Measurements from ENCODE around the gene BMF.

BMF gene

GRCh38 chr15:40052604-40053003 is 56.1 kb downstream of the BMF start:
- Mint-ChIP-seq H3K4me3 (no peak overlapping the region), H3K4me1 (ENCODE audit: low read depth) (peaks cover 58% of the 10 kb centered on the region)

GRCh38 chr15:40051616-40052415 is 56.9 kb downstream of the BMF start:
- Mint-ChIP-seq H3K36me3 (ENCODE audit: low read depth) (peaks cover 6% of the 10 kb centered on the region), H3K27ac (no peak overlapping the region), H3K27me3 (ENCODE audit: low read depth) (no peaks in the 10 kb centered on the region), H3K4me3 (no peak overlapping the region), H3K9me3 (no peaks in the 10 kb centered on the region), H3K4me1 (ENCODE audit: low read depth) (peaks cover 64% of the 10 kb centered on the region)
- no peak for DNase-seq (ENCODE audit: low spot score)

More at GRCh38 chr15:40052604-40053003, 56.1 kb downstream of the BMF start:
- peaks cover 6% of the 10 kb centered on the region for H3K36me3 Mint-ChIP-seq (ENCODE audit: low read depth)
- H3K27me3 Mint-ChIP-seq (ENCODE audit: low read depth): no peaks in the 10 kb centered on the region
- H3K9me3 Mint-ChIP-seq: no peaks in the 10 kb centered on the region
- no peak overlapping the region for H3K27ac Mint-ChIP-seq
- no peak for DNase-seq (ENCODE audit: low spot score)

GRCh38 chr15:40050788-40051470 is 57.8 kb downstream of the BMF start:
- H3K27ac Mint-ChIP-seq: peak overlapping the region; percentile 67
- no peaks in the 10 kb centered on the region for H3K27me3 Mint-ChIP-seq (ENCODE audit: low read depth)
- H3K9me3 Mint-ChIP-seq: no peaks in the 10 kb centered on the region
- H3K4me3 Mint-ChIP-seq: no peak overlapping the region
- H3K4me1 Mint-ChIP-seq (ENCODE audit: low read depth): peaks cover 66% of the 10 kb centered on the region
- H3K36me3 Mint-ChIP-seq (ENCODE audit: low read depth): peaks cover 6% of the 10 kb centered on the region
- DNase-seq (ENCODE audit: low spot score): no peak

- Mint-ChIP-seq H3K4me1 (ENCODE audit: low read depth) (peaks cover 63% of the 10 kb centered on the region), H3K27ac (peak overlapping the region; percentile 43)
- no peak for DNase-seq (ENCODE audit: low spot score)
Observed at GRCh38 chr15:40048926-40049475, 59.7 kb downstream of the BMF start.

GRCh38 chr15:40048211-40048792 is 60.4 kb downstream of the BMF start:
- Mint-ChIP-seq H3K9me3 (no peaks in the 10 kb centered on the region), H3K27me3 (ENCODE audit: low read depth) (no peaks in the 10 kb centered on the region), H3K27ac (peak overlapping the region; percentile 95), H3K4me3 (peak overlapping the region; percentile 70), H3K4me1 (ENCODE audit: low read depth) (peaks cover 59% of the 10 kb centered on the region), H3K36me3 (ENCODE audit: low read depth) (peaks cover 6% of the 10 kb centered on the region)
- no peak for DNase-seq (ENCODE audit: low spot score)

More at GRCh38 chr15:40048926-40049475, 59.7 kb downstream of the BMF start:
- Mint-ChIP-seq H3K4me3 (no peak overlapping the region), H3K27me3 (ENCODE audit: low read depth) (no peaks in the 10 kb centered on the region), H3K36me3 (ENCODE audit: low read depth) (peaks cover 6% of the 10 kb centered on the region), H3K9me3 (no peaks in the 10 kb centered on the region)

GRCh38 chr15:40047415-40048210 is 61.1 kb downstream of the BMF start:
- peak; percentile 76 for DNase-seq (ENCODE audit: low spot score)
- Mint-ChIP-seq H3K4me1 (ENCODE audit: low read depth) (peaks cover 56% of the 10 kb centered on the region), H3K27me3 (ENCODE audit: low read depth) (no peaks in the 10 kb centered on the region), H3K36me3 (ENCODE audit: low read depth) (peaks cover 6% of the 10 kb centered on the region), H3K9me3 (no peaks in the 10 kb centered on the region), H3K4me3 (peak overlapping the region; percentile 70), H3K27ac (peak overlapping the region; percentile 95)

GRCh38 chr15:40046721-40047414 is 61.8 kb downstream of the BMF start:
- Mint-ChIP-seq H3K27ac (peak overlapping the region; percentile 95), H3K36me3 (ENCODE audit: low read depth) (peaks cover 6% of the 10 kb centered on the region), H3K27me3 (ENCODE audit: low read depth) (no peaks in the 10 kb centered on the region), H3K4me3 (no peak overlapping the region), H3K4me1 (ENCODE audit: low read depth) (peaks cover 52% of the 10 kb centered on the region), H3K9me3 (no peaks in the 10 kb centered on the region)
- DNase-seq (ENCODE audit: low spot score): no peak

GRCh38 chr15:40045572-40046217 is 63.0 kb downstream of the BMF start:
- no peak for DNase-seq (ENCODE audit: low spot score)
- H3K4me1 Mint-ChIP-seq (ENCODE audit: low read depth): peaks cover 52% of the 10 kb centered on the region

GRCh38 chr15:40044717-40045571 is 63.7 kb downstream of the BMF start:
- H3K27ac Mint-ChIP-seq: peak overlapping the region; percentile 52
- no peaks in the 10 kb centered on the region for H3K27me3 Mint-ChIP-seq (ENCODE audit: low read depth)
- H3K4me1 Mint-ChIP-seq (ENCODE audit: low read depth): peaks cover 56% of the 10 kb centered on the region
- peaks cover 6% of the 10 kb centered on the region for H3K36me3 Mint-ChIP-seq (ENCODE audit: low read depth)
- H3K4me3 Mint-ChIP-seq: peak overlapping the region; percentile 39
- H3K9me3 Mint-ChIP-seq: no peaks in the 10 kb centered on the region
- DNase-seq (ENCODE audit: low spot score): peak; percentile 88

More at GRCh38 chr15:40045572-40046217, 63.0 kb downstream of the BMF start:
- no peaks in the 10 kb centered on the region for H3K27me3 Mint-ChIP-seq (ENCODE audit: low read depth)
- no peaks in the 10 kb centered on the region for H3K9me3 Mint-ChIP-seq
- H3K36me3 Mint-ChIP-seq (ENCODE audit: low read depth): peaks cover 6% of the 10 kb centered on the region
- peak overlapping the region; percentile 39 for H3K4me3 Mint-ChIP-seq
- peak overlapping the region; percentile 56 for H3K27ac Mint-ChIP-seq

GRCh38 chr15:40043927-40044716 is 64.6 kb downstream of the BMF start:
- no peaks in the 10 kb centered on the region for H3K27me3 Mint-ChIP-seq (ENCODE audit: low read depth)
- peaks cover 7% of the 10 kb centered on the region for H3K36me3 Mint-ChIP-seq (ENCODE audit: low read depth)
- H3K4me3 Mint-ChIP-seq: no peak overlapping the region
- H3K4me1 Mint-ChIP-seq (ENCODE audit: low read depth): peaks cover 52% of the 10 kb centered on the region
- DNase-seq (ENCODE audit: low spot score): no peak
- no peaks in the 10 kb centered on the region for H3K9me3 Mint-ChIP-seq
- H3K27ac Mint-ChIP-seq: no peak overlapping the region

- DNase-seq (ENCODE audit: low spot score): no peak
- peaks cover 44% of the 10 kb centered on the region for H3K4me1 Mint-ChIP-seq (ENCODE audit: low read depth)
- no peak overlapping the region for H3K27ac Mint-ChIP-seq
- H3K9me3 Mint-ChIP-seq: no peaks in the 10 kb centered on the region
- H3K36me3 Mint-ChIP-seq (ENCODE audit: low read depth): peaks cover 15% of the 10 kb centered on the region
- no peaks in the 10 kb centered on the region for H3K27me3 Mint-ChIP-seq (ENCODE audit: low read depth)
- no peak overlapping the region for H3K4me3 Mint-ChIP-seq
Observed at GRCh38 chr15:40042791-40043320, 65.8 kb downstream of the BMF start.
